SK-N-SH (cell line): ENCODE measurements around the gene CELSR1. TPM values are rescaled to one million over a fixed set of nuclear protein-coding genes. Genes with fewer than 3 reads are reported as not detected.

Experiments
- CTCF ChIA-PET: fragments of 300-600, 350-600 bp; formaldehyde crosslinking; extraction: SDS; loops from one replicate; lab custom pipeline; 2021; lab: Yijun Ruan, JAX
- POLR2A ChIA-PET: fragments of 350-600 bp; sonication (Branson Sonifier 250); formaldehyde crosslinking; extraction: SDS; loops from one replicate; lab custom pipeline; 2020; ENCODE audit warnings: antibody characterized with exemption, inconsistent platforms; lab: Yijun Ruan, JAX
- DNase-seq: peaks from one replicate; pipeline ENCODE4 v3.0.0; 2012
- H2AFZ ChIP-seq: fragments of 200-600 bp; sonication (generic); 2 replicates; pipeline ENCODE4 v1.8.1; 2016; ENCODE audit warnings: antibody characterized with exemption, mild to moderate bottlenecking, low read depth
- H3F3A ChIP-seq: fragments of 200-600 bp; sonication (generic); replicated peaks from 2 replicates; pipeline ENCODE3; 2016; ENCODE audit warnings: antibody characterized with exemption, mild to moderate bottlenecking; ENCODE audit not compliant: insufficient read depth
- H3K27ac ChIP-seq, 2 experiments: fragments of 200-500 bp in 1 of 2; fragments of 200-600 bp in 1 of 2; sonication (Bioruptor generic) in 1 of 2; sonication (generic), shearing (Covaris generic) in 1 of 2; 2 replicates each; pipeline versions ENCODE4 v1.5.1 to v1.6.1; 2014 to 2016; ENCODE audit warnings: low read depth in 2 of 2, inconsistent platforms in 1 of 2, low read length in 1 of 2, mild to moderate bottlenecking in 1 of 2, mixed read lengths in 1 of 2
- H3K27me3 ChIP-seq: fragments of 200-600 bp; sonication (generic), shearing (Covaris generic); 2 replicates; pipeline ENCODE4 v1.6.1; 2016; ENCODE audit warnings: mixed run types; ENCODE audit not compliant: insufficient read depth
- H3K36me3 ChIP-seq, 2 experiments: fragments of 200-500 bp in 1 of 2; fragments of 200-600 bp in 1 of 2; sonication (Bioruptor generic) in 1 of 2; sonication (generic) in 1 of 2; replicated peaks in 1 of 2; 2 replicates each; pipeline versions ENCODE3 to v1.5.1; 2014 to 2016; ENCODE audit warnings: low read length in 1 of 2, mild to moderate bottlenecking in 1 of 2; ENCODE audit not compliant: insufficient read depth in 2 of 2, control insufficient read depth in 1 of 2
- H3K4me1 ChIP-seq, 2 experiments: fragments of 200-500 bp in 1 of 2; fragments of 200-600 bp in 1 of 2; sonication (Bioruptor generic) in 1 of 2; sonication (generic), shearing (Covaris generic) in 1 of 2; 2 replicates each; pipeline versions ENCODE4 v1.5.1 to v1.6.1; 2014 to 2016; ENCODE audit warnings: low read depth in 1 of 2, low read length in 1 of 2, mixed run types in 1 of 2; ENCODE audit not compliant: insufficient read depth in 2 of 2, control insufficient read depth in 1 of 2
- H3K4me2 ChIP-seq: fragments of 200-600 bp; sonication (generic), shearing (Covaris generic); 2 replicates; pipeline ENCODE4 v1.6.1; 2017; ENCODE audit warnings: mixed run types
- H3K4me3 ChIP-seq, 2 experiments: fragments of 200-500 bp in 1 of 2; fragments of 200-600 bp in 1 of 2; sonication (Bioruptor generic) in 1 of 2; sonication (generic), shearing (Covaris generic) in 1 of 2; 2 replicates each; pipeline versions ENCODE4 v1.5.1 to v1.8.1; 2014 to 2016; ENCODE audit warnings: low read depth in 2 of 2, inconsistent platforms in 1 of 2, low read length in 1 of 2, mild to moderate bottlenecking in 1 of 2, mixed read lengths in 1 of 2, moderate library complexity in 1 of 2
- H3K79me2 ChIP-seq: fragments of 200-600 bp; sonication (generic); 2 replicates; pipeline ENCODE4 v1.8.1; 2017; ENCODE audit warnings: mild to moderate bottlenecking; ENCODE audit not compliant: insufficient read depth
- H3K9ac ChIP-seq: fragments of 200-600 bp; sonication (generic); 2 replicates; pipeline ENCODE4 v1.6.1; 2017; ENCODE audit warnings: mixed run types
- H3K9me2 ChIP-seq: fragments of 200-600 bp; sonication (generic); 2 replicates; pipeline ENCODE4 v1.6.1; 2017; ENCODE audit warnings: mixed run types
- H3K9me3 ChIP-seq: fragments of 200-600 bp; sonication (generic); 2 replicates; pipeline ENCODE4 v1.6.1; 2017; ENCODE audit warnings: mixed run types, mild to moderate bottlenecking, moderate library complexity
- H4K20me1 ChIP-seq: fragments of 200-600 bp; sonication (generic); 2 replicates; pipeline ENCODE4 v1.6.1; 2017; ENCODE audit warnings: mild to moderate bottlenecking, mixed run types; ENCODE audit not compliant: insufficient read depth
- CHD2 ChIP-seq: fragments of 150-350 bp; IDR thresholded peaks from 2 replicates; pipeline ENCODE4 v1.6.1; 2018; ENCODE audit warnings: low read length; ENCODE audit not compliant: partially characterized antibody
- ELF1 ChIP-seq: IDR thresholded peaks from 2 replicates; pipeline ENCODE4 v1.4.0; 2012
- EP300 ChIP-seq, 2 experiments: IDR thresholded peaks; 2 replicates each; pipeline versions ENCODE4 v1.4.0 to v1.6.1; 2012; ENCODE audit warnings: borderline replicate concordance in 1 of 2, low read depth in 1 of 2, low read length in 1 of 2
- FOSL2 ChIP-seq: IDR thresholded peaks from 2 replicates; pipeline ENCODE4 v1.4.0; 2012; ENCODE audit warnings: low read depth, mild to moderate bottlenecking, moderate library complexity, borderline replicate concordance
- FOXJ3 ChIP-seq: sonication (generic); formaldehyde crosslinking; IDR thresholded peaks from 2 replicates; pipeline ENCODE4 v1.5.1; 2020; ENCODE audit warnings: mild to moderate bottlenecking, missing genetic modification reagents
- GABPA ChIP-seq: IDR thresholded peaks from 2 replicates; pipeline ENCODE4 v1.4.0; 2012; ENCODE audit warnings: low read depth, mild to moderate bottlenecking
- GATA2 ChIP-seq: sonication (generic); formaldehyde crosslinking; IDR thresholded peaks from 2 replicates; pipeline ENCODE4 v1.5.0; 2020; ENCODE audit warnings: mild to moderate bottlenecking, missing genetic modification reagents
- JUND ChIP-seq: IDR thresholded peaks from 2 replicates; pipeline ENCODE4 v1.4.0; 2012
- MEF2A ChIP-seq: IDR thresholded peaks from 2 replicates; pipeline ENCODE4 v1.4.0; 2012; ENCODE audit warnings: low read depth, borderline replicate concordance
- NRF1 ChIP-seq: IDR thresholded peaks from 2 replicates; pipeline ENCODE4 v1.6.1; 2012; ENCODE audit warnings: low read depth, mild to moderate bottlenecking, low read length
- PBX3 ChIP-seq: IDR thresholded peaks from 2 replicates; pipeline ENCODE4; 2012
- RFX5 ChIP-seq: IDR thresholded peaks from 2 replicates; pipeline ENCODE4 v1.6.1; 2012; ENCODE audit warnings: mild to moderate bottlenecking, improper control_type of control experiment, low read length
- RXRA ChIP-seq: IDR thresholded peaks from 2 replicates; pipeline ENCODE4 v1.4.0; 2012; ENCODE audit warnings: low read depth, mild to moderate bottlenecking, borderline replicate concordance
- SIN3A ChIP-seq: IDR thresholded peaks from 2 replicates; pipeline ENCODE4 v1.6.1; 2012; ENCODE audit warnings: low read depth, mild to moderate bottlenecking, low read length, moderate library complexity, borderline replicate concordance
- SMC3 ChIP-seq: IDR thresholded peaks from 2 replicates; pipeline ENCODE4 v1.6.1; 2012; ENCODE audit warnings: low read depth, low read length, improper control_type of control experiment
- TAF1 ChIP-seq: IDR thresholded peaks from 2 replicates; pipeline ENCODE4 v1.6.1; 2012; ENCODE audit warnings: low read depth, mild to moderate bottlenecking, low read length, moderate library complexity, borderline replicate concordance
- TCF12 ChIP-seq: IDR thresholded peaks from 2 replicates; pipeline ENCODE4 v1.4.0; 2012
- WGBS: methylation state at CpG from one replicate; pipeline ENCODE4 v1.1.6; 2017; ENCODE audit warnings: low lambda C conversion rate; 5-methylcytosine and 5-hydroxymethylcytosine counted together
- polyA plus RNA-seq, 3 experiments: library from polyadenylated mRNA; depleted of rRNA; stranded (reverse); fragments of >200 nt; gene quantifications; 2 replicates each; pipeline ENCODE4 v1.2.3, GENCODE V29; 2012

CELSR1 gene
- polyA plus RNA-seq, 1 of the 3 experiments (the other 2 are of a cell fraction), result 5.0 TPM

- Histone ChIP-seq H3K9ac (no peak overlapping the region), H3K9me3 (no peaks in the 10 kb centered on the region), H3K9me2 (no peaks in the 10 kb centered on the region), H3K4me1 (no peaks in the 10 kb centered on the region; a peak in 1 of 4 replicates), H3K4me3 (no peak overlapping the region), H3K4me2 (no peak overlapping the region), H3K36me3 (no peaks in the 10 kb centered on the region), H3K79me2 (no peaks in the 10 kb centered on the region), H3K27ac (no peak overlapping the region)
- DNase-seq, result no peak
- ChIA-PET POLR2A (no interaction called here), CTCF (interaction anchor here (0.9 to 2.3 kb wide), 5 partner anchors 16 to 148 kb away, joined by 3 to 12 read pairs (median 4); no protein-coding TSS in a partner anchor)
- no peak for TF ChIP-seq GABPA
- TF ChIP-seq CHD2, result no peak
- TF ChIP-seq PBX3, result no peak
- TF ChIP-seq FOSL2, result no peak
- no peak for TF ChIP-seq SIN3A
- TF ChIP-seq FOXJ3 (CRISPR knock-in tag), result no peak
- TF ChIP-seq GATA2, result no peak
- TF ChIP-seq MEF2A, result no peak
- no peak for TF ChIP-seq EP300 (IDR thresholded peaks at IDR 0.05; ENCODE audit: borderline replicate concordance in 1 of 2, low read depth in 1 of 2, low read length in 1 of 2)
- TF ChIP-seq RXRA, result no peak
- no peak for TF ChIP-seq ELF1
- no peak for TF ChIP-seq JUND
- TF ChIP-seq, all 33 proteins: peak for 0
- no peak overlapping the region for H2AFZ ChIP-seq
- no peaks in the 10 kb centered on the region for H4K20me1 ChIP-seq
- H3F3A ChIP-seq, result no peaks in the 10 kb centered on the region
- 68% methylated on average over 14 of the region's 20 CpGs for WGBS
- no peaks in the 10 kb centered on the region for H3K27me3 ChIP-seq
Measured at GRCh38 chr22:46390105-46390651, 147.2 kb downstream of the CELSR1 start.

DNA sequence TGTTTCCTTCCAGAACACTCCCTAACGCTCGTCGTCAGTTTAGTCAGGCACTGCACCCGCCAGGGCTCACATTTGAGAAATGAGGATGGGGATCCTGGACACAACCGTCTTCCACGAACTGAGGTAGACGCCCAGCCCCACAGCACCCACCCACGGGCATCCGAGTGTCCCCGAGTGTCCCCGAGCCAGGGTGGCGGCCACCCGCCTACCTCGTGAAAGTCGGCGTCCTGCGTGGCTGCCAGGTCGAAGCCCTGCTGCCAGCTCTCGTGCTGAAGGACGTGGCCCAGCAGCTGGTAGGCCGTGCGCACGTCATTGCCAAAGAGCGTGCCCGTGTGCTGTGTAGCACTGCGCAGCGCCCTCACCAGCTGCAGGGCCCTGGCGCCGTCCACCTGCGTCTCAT is 148.3 kb downstream of the CELSR1 start:
- TF ChIP-seq SIN3A, result no peak
- no peak for TF ChIP-seq CHD2
- no peak for TF ChIP-seq SMC3
- TF ChIP-seq TCF12, result no peak
- no peak for TF ChIP-seq EP300 (IDR thresholded peaks at IDR 0.05; ENCODE audit: borderline replicate concordance in 1 of 2, low read depth in 1 of 2, low read length in 1 of 2)
- TF ChIP-seq NRF1, result no peak
- TF ChIP-seq RFX5, result no peak
- TF ChIP-seq TAF1, result no peak
- no peak for DNase-seq
- 92% methylated on average over 29 of the region's 30 CpGs for WGBS
- no peaks in the 10 kb centered on the region for H3K79me2 ChIP-seq
- H3K27ac ChIP-seq, result no peak overlapping the region
- POLR2A ChIA-PET, result no interaction called here
- no peaks in the 10 kb centered on the region for H3K27me3 ChIP-seq
- no peak overlapping the region for H3K9ac ChIP-seq
- no peaks in the 10 kb centered on the region for H4K20me1 ChIP-seq
- H3K9me2 ChIP-seq, result no peaks in the 10 kb centered on the region
- no peaks in the 10 kb centered on the region for H3F3A ChIP-seq
- no peak overlapping the region for H3K4me3 ChIP-seq
- no peaks in the 10 kb centered on the region for H3K36me3 ChIP-seq
- no peak overlapping the region for H2AFZ ChIP-seq
- no peaks in the 10 kb centered on the region for H3K9me3 ChIP-seq
- CTCF ChIA-PET, result interaction anchor here (1.3 to 2.3 kb wide), 2 partner anchors 17 to 21 kb away, joined by 6 to 12 read pairs; no protein-coding TSS in a partner anchor
- no peak overlapping the region for H3K4me2 ChIP-seq
- no peaks in the 10 kb centered on the region; a peak in 1 of 4 replicates for H3K4me1 ChIP-seq
